ENCODE data around the gene TASOR2. TPM values are rescaled to one million over a fixed set of nuclear protein-coding genes. Genes with fewer than 3 reads are reported as not detected.

TASOR2 gene, protein sequence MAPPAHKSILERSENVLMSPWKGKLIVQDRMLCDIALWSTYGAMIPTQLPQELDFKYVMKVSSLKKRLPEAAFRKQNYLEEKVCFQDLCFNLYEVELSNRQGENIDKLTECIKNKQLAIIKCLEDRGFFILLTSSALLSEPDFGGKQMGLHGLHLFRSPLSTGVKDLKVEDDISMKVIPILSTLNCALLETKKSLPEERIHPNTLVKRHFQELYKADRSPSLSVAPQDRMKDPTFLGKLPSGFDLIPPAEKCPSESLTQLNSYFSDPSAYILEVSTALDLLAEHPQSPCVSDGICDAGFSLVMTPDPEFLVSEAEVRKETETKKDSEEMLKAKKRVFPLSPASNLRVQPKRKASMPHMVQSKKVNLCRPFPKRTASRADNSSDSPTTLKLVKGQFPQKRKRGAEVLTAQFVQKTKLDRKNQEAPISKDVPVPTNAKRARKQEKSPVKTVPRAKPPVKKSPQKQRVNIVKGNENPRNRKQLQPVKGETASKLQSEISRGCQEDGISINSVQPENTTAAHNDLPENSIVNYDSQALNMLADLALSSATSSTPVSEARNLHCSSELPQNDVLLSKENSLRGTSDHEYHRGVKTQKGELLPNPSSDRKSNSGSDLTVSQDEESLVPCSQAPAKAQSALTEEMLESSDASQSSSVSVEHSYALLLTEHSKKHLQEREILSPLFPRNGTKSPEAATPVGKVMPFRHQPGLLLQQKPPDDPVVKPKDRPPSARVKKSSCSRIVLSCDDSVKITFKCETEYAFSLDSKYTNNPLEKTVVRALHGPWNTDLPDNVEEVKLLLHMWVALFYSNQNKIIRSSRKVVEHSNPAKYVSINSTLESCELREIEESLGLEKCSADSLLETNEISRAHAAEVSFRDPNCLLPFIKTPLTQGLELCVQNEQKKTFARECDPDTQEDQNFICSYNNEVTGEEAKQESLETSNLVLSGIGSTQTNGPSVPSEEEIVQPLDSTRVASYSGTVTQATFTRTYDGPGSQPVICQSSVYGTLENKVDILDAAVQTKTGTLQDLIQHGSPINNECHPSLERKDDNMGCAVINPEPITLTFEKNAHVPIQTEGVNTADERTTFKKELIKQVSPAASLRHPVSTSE (N-terminal part only)
- total RNA-seq (51.3 TPM), polyA plus RNA-seq (ENCODE audit: insufficient read depth in 1 of 8, insufficient read length in 8 of 8, low replicate concordance in 1 of 8) (10 to 100 TPM; 21.9 to 34.8 (median 29.2) TPM)
- long read RNA-seq, donor 1, partial matches to known transcripts = 0 of 1 reads
- long read RNA-seq, donor 1, other reads (novel, unspliced or antisense) = 0 of 1 reads
- long read RNA-seq, donor 2, partial matches to known transcripts = 35 of 35 reads
- long read RNA-seq, donor 2, other reads (novel, unspliced or antisense) = 0 of 35 reads
- long read RNA-seq, donor 3, partial matches to known transcripts = 19 of 19 reads
- long read RNA-seq, donor 3, other reads (novel, unspliced or antisense) = 0 of 19 reads
- long read RNA-seq, donor 4, partial matches to known transcripts = 0 of 2 reads
- long read RNA-seq, donor 4, other reads (novel, unspliced or antisense) = 0 of 2 reads
- long read RNA-seq, donor 5, partial matches to known transcripts = 160 of 314 reads
- long read RNA-seq, donor 5, other reads (novel, unspliced or antisense) = 152 of 314 reads
- long read RNA-seq, donor 6, partial matches to known transcripts = 429 of 429 reads
- long read RNA-seq, donor 6, other reads (novel, unspliced or antisense) = 0 of 429 reads
- long read RNA-seq, donor 7, partial matches to known transcripts = 407 of 407 reads
- long read RNA-seq, donor 7, other reads (novel, unspliced or antisense) = 0 of 407 reads
- long read RNA-seq, donor 8 = 0 reads
- long read RNA-seq, donor 9 = 0 reads
- long read RNA-seq, donor 10, partial matches to known transcripts = 235 of 236 reads
- long read RNA-seq, donor 10, other reads (novel, unspliced or antisense) = 0 of 236 reads
- long read RNA-seq, donor 11, partial matches to known transcripts = 384 of 385 reads
- long read RNA-seq, donor 11, other reads (novel, unspliced or antisense) = 0 of 385 reads

DNA sequence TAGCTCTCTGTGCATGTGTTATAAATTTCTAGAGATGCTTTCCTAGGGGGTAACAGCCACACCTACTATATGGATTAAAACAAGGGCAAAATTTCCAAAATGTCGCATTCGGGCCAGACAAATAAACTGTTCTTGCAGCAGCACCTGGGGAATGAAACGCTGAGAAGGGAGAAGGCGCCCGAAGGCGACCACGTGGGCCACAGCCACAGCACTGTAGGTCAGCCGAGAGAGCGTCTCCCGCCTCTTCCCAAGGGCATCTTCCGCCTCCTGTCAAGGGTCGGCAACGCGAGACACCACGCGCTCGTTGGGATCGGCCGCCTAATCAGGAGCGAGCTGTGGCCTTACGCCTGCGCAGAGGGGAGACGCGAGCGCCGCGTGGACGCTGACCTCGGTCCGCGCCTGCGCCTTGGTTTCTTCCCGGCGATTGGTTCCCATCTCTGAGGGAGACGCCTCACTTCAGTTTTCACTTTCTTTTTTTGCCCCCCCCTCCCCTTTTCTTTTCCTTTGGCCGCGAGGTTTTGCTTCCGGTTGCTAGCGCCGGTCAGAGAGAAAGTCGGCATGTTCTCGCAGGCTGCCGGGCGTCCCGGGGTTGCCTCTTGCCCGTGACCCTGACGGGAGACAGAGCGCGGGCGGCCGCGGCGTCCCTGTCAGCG is at the start of gene TASOR2:
TSS of gene TASOR2 (plus strand) at position 521 of the 653 bp plus-strand sequence. CDS start 35,805 bp downstream, outside the sequence.
- under 1% methylated on average over 54 of the region's 54 CpGs for WGBS (ENCODE audit: insufficient coverage)

GRCh38 chr10:5634918-5635317 is 49.7 kb upstream of the TASOR2 start:
- H3K9me3 ChIP-seq (replicated peaks; ENCODE audit: control insufficient read depth, low read depth, low read length) = no peaks in the 10 kb centered on the region
- H3K4me3 ChIP-seq (ENCODE audit: low read length) = no peak overlapping the region
- DNase-seq = no peak
- peaks cover 15% of the 10 kb centered on the region for H3K4me1 ChIP-seq (ENCODE audit: control insufficient read depth, insufficient read depth, low read length)
- 61% methylated on average over 4 of the region's 7 CpGs for WGBS (ENCODE audit: insufficient coverage)
- peaks cover 16% of the 10 kb centered on the region for H3K36me3 ChIP-seq (ENCODE audit: control insufficient read depth, insufficient read depth, low read length)
- H3K27ac ChIP-seq (ENCODE audit: low read length) = no peak overlapping the region
- H3K27me3 ChIP-seq (ENCODE audit: control insufficient read depth, insufficient read depth, low read length) = no peaks in the 10 kb centered on the region

More for the DNA sequence above, at the start of gene TASOR2:
- Histone ChIP-seq H3K27me3 (ENCODE audit: control insufficient read depth, insufficient read depth, low read length) (no peaks in the 10 kb centered on the region), H3K9me3 (replicated peaks; ENCODE audit: control insufficient read depth, low read depth, low read length) (no peaks in the 10 kb centered on the region), H3K27ac (ENCODE audit: low read length) (peak within 1 kb of the TSS; percentile 85), H3K36me3 (ENCODE audit: control insufficient read depth, insufficient read depth, low read length) (no peaks in the 10 kb centered on the region), H3K4me3 (ENCODE audit: low read length) (peak within 1 kb of the TSS; percentile 82), H3K4me1 (ENCODE audit: control insufficient read depth, insufficient read depth, low read length) (peaks cover 2% of the 10 kb centered on the region)
- peak; percentile 99 for DNase-seq

GRCh38 chr10:5638494-5638893 is 46.1 kb upstream of the TASOR2 start:
- Histone ChIP-seq H3K27me3 (ENCODE audit: control insufficient read depth, insufficient read depth, low read length) (no peaks in the 10 kb centered on the region), H3K27ac (ENCODE audit: low read length) (no peak overlapping the region)
- DNase-seq = no peak

DNA sequence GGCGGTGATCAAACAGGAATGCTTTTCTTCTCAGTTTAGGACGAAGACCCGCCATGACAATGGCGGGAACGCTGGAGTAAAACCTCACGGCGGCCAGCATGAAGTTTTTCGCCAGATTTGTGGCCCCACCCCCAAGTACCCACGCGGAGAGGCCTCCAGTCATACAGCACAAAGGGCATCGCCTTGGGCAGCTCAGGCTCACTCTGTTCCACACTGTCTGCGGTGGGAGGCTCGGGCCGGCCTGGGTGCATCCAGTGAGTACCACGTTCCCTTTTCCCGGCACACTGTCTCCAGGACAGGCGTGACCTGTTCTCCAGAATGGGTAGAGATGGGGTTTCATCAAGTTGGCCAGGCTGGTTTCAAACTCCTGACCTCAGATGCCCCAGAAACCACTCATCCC is 45.6 kb upstream of the TASOR2 start:
- no peak overlapping the region for H3K4me3 ChIP-seq (ENCODE audit: low read length)
- DNase-seq = no peak
- no peak overlapping the region for H3K27ac ChIP-seq (ENCODE audit: low read length)
- peaks cover 38% of the 10 kb centered on the region for H3K36me3 ChIP-seq (ENCODE audit: control insufficient read depth, insufficient read depth, low read length)
- peaks cover 14% of the 10 kb centered on the region for H3K4me1 ChIP-seq (ENCODE audit: control insufficient read depth, insufficient read depth, low read length)
- no peaks in the 10 kb centered on the region for H3K9me3 ChIP-seq (replicated peaks; ENCODE audit: control insufficient read depth, low read depth, low read length)
- H3K27me3 ChIP-seq (ENCODE audit: control insufficient read depth, insufficient read depth, low read length) = no peaks in the 10 kb centered on the region
- 95% methylated on average over 17 of the region's 17 CpGs for WGBS (ENCODE audit: insufficient coverage)

More at GRCh38 chr10:5638494-5638893, 46.1 kb upstream of the TASOR2 start:
- Histone ChIP-seq H3K4me1 (ENCODE audit: control insufficient read depth, insufficient read depth, low read length) (peaks cover 10% of the 10 kb centered on the region), H3K36me3 (ENCODE audit: control insufficient read depth, insufficient read depth, low read length) (peaks cover 38% of the 10 kb centered on the region), H3K4me3 (ENCODE audit: low read length) (no peak overlapping the region), H3K9me3 (replicated peaks; ENCODE audit: control insufficient read depth, low read depth, low read length) (no peaks in the 10 kb centered on the region)
- WGBS (ENCODE audit: insufficient coverage) = 89% methylated on average over 6 of the region's 10 CpGs

DNA sequence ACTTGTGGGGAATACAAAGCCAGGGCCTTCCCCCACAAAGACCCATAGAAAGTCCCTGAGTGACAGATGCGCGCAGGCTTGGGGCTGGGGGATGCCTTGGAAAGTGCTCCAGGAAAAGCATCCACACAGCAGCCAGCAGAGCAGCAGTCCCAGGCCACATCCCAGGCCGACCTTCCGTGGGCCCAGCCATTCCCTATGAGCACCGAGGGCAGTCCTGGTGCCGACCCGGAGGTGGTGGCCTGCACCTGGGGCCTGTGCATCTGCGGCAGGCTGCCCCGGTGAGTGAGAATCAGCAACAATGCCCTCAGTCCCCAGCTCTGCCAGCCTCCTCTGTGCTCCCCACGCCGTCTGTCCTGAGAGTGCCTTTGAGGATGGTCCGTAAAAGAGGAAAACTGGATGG is 44.6 kb upstream of the TASOR2 start:
- Histone ChIP-seq H3K27me3 (ENCODE audit: control insufficient read depth, insufficient read depth, low read length) (no peaks in the 10 kb centered on the region), H3K9me3 (replicated peaks; ENCODE audit: control insufficient read depth, low read depth, low read length) (no peaks in the 10 kb centered on the region), H3K4me1 (ENCODE audit: control insufficient read depth, insufficient read depth, low read length) (peaks cover 17% of the 10 kb centered on the region), H3K4me3 (ENCODE audit: low read length) (no peak overlapping the region), H3K27ac (ENCODE audit: low read length) (no peak overlapping the region), H3K36me3 (ENCODE audit: control insufficient read depth, insufficient read depth, low read length) (peaks cover 38% of the 10 kb centered on the region)
- no peak for DNase-seq
- 98% methylated on average over 9 of the region's 12 CpGs for WGBS (ENCODE audit: insufficient coverage)

GRCh38 chr10:5640501-5640900 is 44.1 kb upstream of the TASOR2 start:
- DNase-seq = no peak
- H3K27ac ChIP-seq (ENCODE audit: low read length) = no peak overlapping the region
- H3K36me3 ChIP-seq (ENCODE audit: control insufficient read depth, insufficient read depth, low read length) = peaks cover 38% of the 10 kb centered on the region
- no peaks in the 10 kb centered on the region for H3K9me3 ChIP-seq (replicated peaks; ENCODE audit: control insufficient read depth, low read depth, low read length)
- H3K4me3 ChIP-seq (ENCODE audit: low read length) = no peak overlapping the region
- H3K4me1 ChIP-seq (ENCODE audit: control insufficient read depth, insufficient read depth, low read length) = peaks cover 19% of the 10 kb centered on the region
- no peaks in the 10 kb centered on the region for H3K27me3 ChIP-seq (ENCODE audit: control insufficient read depth, insufficient read depth, low read length)
- 89% methylated on average over 12 of the region's 13 CpGs for WGBS (ENCODE audit: insufficient coverage)

DNA sequence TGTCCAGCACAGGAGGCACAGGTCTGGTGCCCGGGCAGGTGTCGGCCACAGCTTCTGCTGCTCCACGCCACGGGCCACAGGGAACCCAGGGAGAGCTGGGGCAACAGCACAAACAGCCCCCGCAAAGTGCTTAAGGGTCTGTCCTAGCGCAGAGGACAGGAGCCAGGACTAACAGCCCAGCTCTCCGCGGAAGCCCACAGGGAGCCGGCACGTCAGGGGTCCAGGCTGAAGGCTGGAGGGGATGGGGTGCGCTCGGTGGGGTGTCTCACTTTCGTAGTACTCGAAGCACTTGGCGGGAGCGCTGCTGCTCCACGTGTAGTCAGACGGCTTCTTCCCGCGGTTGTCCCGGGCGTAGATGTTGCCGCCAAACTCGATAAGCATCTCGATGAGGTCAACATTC is 43.1 kb upstream of the TASOR2 start:
- Histone ChIP-seq H3K4me1 (ENCODE audit: control insufficient read depth, insufficient read depth, low read length) (peaks cover 24% of the 10 kb centered on the region), H3K27ac (ENCODE audit: low read length) (no peak overlapping the region), H3K4me3 (ENCODE audit: low read length) (no peak overlapping the region), H3K36me3 (ENCODE audit: control insufficient read depth, insufficient read depth, low read length) (peaks cover 42% of the 10 kb centered on the region), H3K27me3 (ENCODE audit: control insufficient read depth, insufficient read depth, low read length) (no peaks in the 10 kb centered on the region), H3K9me3 (replicated peaks; ENCODE audit: control insufficient read depth, low read depth, low read length) (no peaks in the 10 kb centered on the region)
- 91% methylated on average over 25 of the region's 25 CpGs for WGBS (ENCODE audit: insufficient coverage)
- no peak for DNase-seq

DNA sequence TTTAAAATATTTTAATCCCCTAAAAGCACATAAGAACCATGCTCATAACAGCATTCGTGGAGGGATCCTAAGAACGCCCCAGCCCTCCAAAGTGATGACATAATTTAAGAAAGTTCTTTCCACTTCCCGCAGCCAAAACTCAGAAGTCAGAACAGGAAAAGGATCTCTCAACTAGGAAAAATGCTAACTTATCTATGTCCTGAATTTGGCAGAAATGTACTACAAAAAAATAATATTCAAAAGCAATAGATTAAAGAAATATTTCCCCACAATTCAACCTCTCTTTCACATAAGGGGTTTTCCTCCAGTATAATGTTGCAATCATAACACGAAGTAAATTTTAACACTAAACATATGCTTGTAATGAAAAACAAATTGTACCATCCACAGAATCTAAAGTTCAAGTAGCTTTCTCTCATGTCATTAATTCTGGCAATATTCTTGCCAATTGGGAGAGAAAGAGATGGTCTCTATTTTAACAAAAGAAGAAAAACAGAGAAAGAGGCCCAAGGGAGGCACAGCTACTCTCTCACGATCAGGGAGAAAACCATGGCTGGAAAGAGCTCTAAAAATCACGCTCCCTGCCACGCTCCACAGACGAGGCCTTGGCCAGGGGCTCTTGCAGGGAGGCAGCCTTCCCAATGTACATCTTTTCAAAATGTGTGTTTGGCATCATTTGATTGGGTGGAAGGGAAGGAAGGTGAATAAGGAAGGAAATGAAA is 41.1 kb upstream of the TASOR2 start:
- peak; percentile 98 for DNase-seq
- peaks cover 51% of the 10 kb centered on the region for H3K36me3 ChIP-seq (ENCODE audit: control insufficient read depth, insufficient read depth, low read length)
- H3K4me3 ChIP-seq (ENCODE audit: low read length) = no peak overlapping the region
- H3K9me3 ChIP-seq (replicated peaks; ENCODE audit: control insufficient read depth, low read depth, low read length) = no peaks in the 10 kb centered on the region
- WGBS (ENCODE audit: insufficient coverage) = 27% methylated on average over 2 of the region's 8 CpGs
- peak overlapping the region; percentile 88 for H3K27ac ChIP-seq (ENCODE audit: low read length)
- peaks cover 22% of the 10 kb centered on the region for H3K4me1 ChIP-seq (ENCODE audit: control insufficient read depth, insufficient read depth, low read length)
- no peaks in the 10 kb centered on the region for H3K27me3 ChIP-seq (ENCODE audit: control insufficient read depth, insufficient read depth, low read length)
